ENCODE data around the gene DIRAS1. TPM values are rescaled to one million over a fixed set of nuclear protein-coding genes. Genes with fewer than 3 reads are reported as not detected.

The DIRAS1 gene
- total and polyA plus RNA-seq, 2 of the 4 experiments (the other 2 are of a cell fraction), result 1.4 to 10.3 TPM

- POLR2A ChIA-PET (ENCODE audit: unreplicated experiment), result no interaction called here
- H3K4me2 ChIP-seq (ENCODE audit: low read depth, low read length), result no peak overlapping the region
- H3K4me1 ChIP-seq (ENCODE audit: control insufficient read depth, insufficient read depth, low read length), result no peaks in the 10 kb centered on the region; the same call in 1 of the 2 replicates
- no peak overlapping the region for H2AK5ac ChIP-seq (ENCODE audit: low read depth, low read length)
- no peak overlapping the region for H2AK9ac ChIP-seq (replicated peaks; ENCODE audit: low read depth, low read length, poor library complexity)
- no peak for TF ChIP-seq FOS (IDR thresholded peaks at IDR 0.05; ENCODE audit: low read depth, low read length)
- no peak for TF ChIP-seq RAD21 (IDR thresholded peaks at IDR 0.05; ENCODE audit: low read length)
- no peak for TF ChIP-seq BHLHE40 (IDR thresholded peaks at IDR 0.05; ENCODE audit: low read depth, low read length)
- no peak for TF ChIP-seq RCOR1 (IDR thresholded peaks at IDR 0.05; ENCODE audit: insufficient replicate concordance, low read length)
- TF ChIP-seq CHD1 (IDR thresholded peaks at IDR 0.05; ENCODE audit: low read depth, low read length), result no peak
- TF ChIP-seq POLR2A (IDR thresholded peaks at IDR 0.05; ENCODE audit: low read depth, low read length), result no peak
- TF ChIP-seq, protein P1, sequence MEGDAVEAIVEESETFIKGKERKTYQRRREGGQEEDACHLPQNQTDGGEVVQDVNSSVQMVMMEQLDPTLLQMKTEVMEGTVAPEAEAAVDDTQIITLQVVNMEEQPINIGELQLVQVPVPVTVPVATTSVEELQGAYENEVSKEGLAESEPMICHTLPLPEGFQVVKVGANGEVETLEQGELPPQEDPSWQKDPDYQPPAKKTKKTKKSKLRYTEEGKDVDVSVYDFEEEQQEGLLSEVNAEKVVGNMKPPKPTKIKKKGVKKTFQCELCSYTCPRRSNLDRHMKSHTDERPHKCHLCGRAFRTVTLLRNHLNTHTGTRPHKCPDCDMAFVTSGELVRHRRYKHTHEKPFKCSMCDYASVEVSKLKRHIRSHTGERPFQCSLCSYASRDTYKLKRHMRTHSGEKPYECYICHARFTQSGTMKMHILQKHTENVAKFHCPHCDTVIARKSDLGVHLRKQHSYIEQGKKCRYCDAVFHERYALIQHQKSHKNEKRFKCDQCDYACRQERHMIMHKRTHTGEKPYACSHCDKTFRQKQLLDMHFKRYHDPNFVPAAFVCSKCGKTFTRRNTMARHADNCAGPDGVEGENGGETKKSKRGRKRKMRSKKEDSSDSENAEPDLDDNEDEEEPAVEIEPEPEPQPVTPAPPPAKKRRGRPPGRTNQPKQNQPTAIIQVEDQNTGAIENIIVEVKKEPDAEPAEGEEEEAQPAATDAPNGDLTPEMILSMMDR (conservative IDR thresholded peaks at IDR 0.05; ENCODE audit: low read depth, low read length), result no peak
- TF ChIP-seq, protein P2, sequence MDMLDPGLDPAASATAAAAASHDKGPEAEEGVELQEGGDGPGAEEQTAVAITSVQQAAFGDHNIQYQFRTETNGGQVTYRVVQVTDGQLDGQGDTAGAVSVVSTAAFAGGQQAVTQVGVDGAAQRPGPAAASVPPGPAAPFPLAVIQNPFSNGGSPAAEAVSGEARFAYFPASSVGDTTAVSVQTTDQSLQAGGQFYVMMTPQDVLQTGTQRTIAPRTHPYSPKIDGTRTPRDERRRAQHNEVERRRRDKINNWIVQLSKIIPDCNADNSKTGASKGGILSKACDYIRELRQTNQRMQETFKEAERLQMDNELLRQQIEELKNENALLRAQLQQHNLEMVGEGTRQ (IDR thresholded peaks at IDR 0.05; ENCODE audit: low read depth, low read length), result no peak
- TF ChIP-seq CEBPB (IDR thresholded peaks at IDR 0.05; ENCODE audit: low read depth, low read length), result no peak
- no peak for TF ChIP-seq SMC3 (IDR thresholded peaks at IDR 0.05; ENCODE audit: low read depth, low read length)
- TF ChIP-seq ELK1 (IDR thresholded peaks at IDR 0.05; ENCODE audit: borderline replicate concordance, low read depth, low read length), result no peak
- no peak for TF ChIP-seq MXI1 (IDR thresholded peaks at IDR 0.05; ENCODE audit: borderline replicate concordance, low read depth, low read length)
- TF ChIP-seq NFE2L2 (IDR thresholded peaks at IDR 0.05; ENCODE audit: low read depth, low read length), result no peak
- no peak for TF ChIP-seq MAZ (IDR thresholded peaks at IDR 0.05; ENCODE audit: borderline replicate concordance, low read depth, low read length)
- TF ChIP-seq RFX5 (IDR thresholded peaks at IDR 0.05; ENCODE audit: low read depth, low read length), result no peak
- no peak for TF ChIP-seq MAFK (IDR thresholded peaks at IDR 0.05; ENCODE audit: low read depth, low read length)
- H3K23ac ChIP-seq (ENCODE audit: low read depth, low read length), result no peak overlapping the region
- H4K8ac ChIP-seq (ENCODE audit: low read depth in 2 of 2, low read length in 2 of 2), result no peak overlapping the region
- H3K36me3 ChIP-seq (ENCODE audit: control insufficient read depth, insufficient read depth, low read length), result peaks cover 29% of the 10 kb centered on the region
- CTCF ChIA-PET, result interaction anchor here (0.6 kb wide), 1 partner anchor 49 kb away, joined by 3 read pairs; no protein-coding TSS in a partner anchor
- no peak for ATAC-seq (ENCODE audit: low read depth)
- H4K5ac ChIP-seq (ENCODE audit: low read depth, low read length), result no peak overlapping the region
- H2BK15ac ChIP-seq (ENCODE audit: low read depth, low read length), result no peak overlapping the region
- dilution Hi-C loops (cut with HindIII; ENCODE audit: low sequenced_read_pairs, unreplicated experiment) (no loop called here), intact Hi-C loops (cut with micrococcal nuclease) (no loop called here), in situ Hi-C loops (cut with MboI; ENCODE audit: low sequenced_read_pairs) (no loop called here)
- H2BK5ac ChIP-seq (ENCODE audit: low read depth, low read length, poor library complexity, severe bottlenecking), result no peak overlapping the region
- H2BK20ac ChIP-seq (ENCODE audit: low read depth, low read length), result no peak overlapping the region
- H3K4me3 ChIP-seq (ENCODE audit: insufficient read depth, low read depth, low read length), result no peak overlapping the region
- no peak overlapping the region for H3K14ac ChIP-seq (replicated peaks; ENCODE audit: low read depth, low read length)
- no peak for DNase-seq
- H3K79me1 ChIP-seq (ENCODE audit: low read depth in 1 of 2, low read length in 2 of 2), result peaks cover 11 to 26% of the 10 kb centered on the region in 2 experiments; a peak in 3 of 4 replicates
- no peaks in the 10 kb centered on the region; the same call in 1 of the 2 replicates for H3K9me3 ChIP-seq (ENCODE audit: control insufficient read depth, insufficient read depth, low read length)
- no peak overlapping the region for H3K9ac ChIP-seq (ENCODE audit: low read depth, low read length)
- 89% methylated on average over 8 of the region's 12 CpGs; no CpG with 5 or more reads in 1 of the 2 experiments for WGBS, 2 experiments (ENCODE audit: extremely low coverage in 2 of 2, insufficient read length in 1 of 2)
- no peak overlapping the region for H2AFZ ChIP-seq (replicated peaks; ENCODE audit: low read length, poor library complexity)
- H2BK120ac ChIP-seq (ENCODE audit: low read depth, low read length), result no peak overlapping the region
- no peaks in the 10 kb centered on the region for H3K27me3 ChIP-seq (ENCODE audit: control insufficient read depth, insufficient read depth, low read length)
- no peak overlapping the region for H4K91ac ChIP-seq (ENCODE audit: insufficient read depth, low read depth, low read length)
- H3K18ac ChIP-seq (ENCODE audit: low read depth, low read length), result no peak overlapping the region
- H3K27ac ChIP-seq (ENCODE audit: insufficient read depth, low read length), result no peak overlapping the region
- H3K4ac ChIP-seq (ENCODE audit: low read depth, low read length), result no peak overlapping the region
- no peaks in the 10 kb centered on the region; the same call in none of the 2 replicates for H4K20me1 ChIP-seq (ENCODE audit: insufficient read depth, low read length)
- no TSS peak for BruUV-seq (replicated peaks)
- 0 out of 2 replicates have a peak, but pooled peaks cover 2% of the 10 kb centered on the region for H3K9me1 ChIP-seq (ENCODE audit: insufficient read depth, low read length)
- H3K56ac ChIP-seq (ENCODE audit: extremely low read depth, insufficient read depth, low read length), result no peak overlapping the region
Observed at GRCh38 chr19:2735374-2735773, 14.2 kb upstream of the DIRAS1 start.
